Spleen (tissue), 11 donors: ENCODE data around the gene VPS37D. TPM values are rescaled to one million over a fixed set of nuclear protein-coding genes. Genes with fewer than 3 reads are reported as not detected.

Experiments used
- DNase-seq: peaks from one replicate; pipeline ENCODE4 v3.0.0-alpha.2; 2020
- H3K27ac ChIP-seq, 8 donors: fragments of 200-600 bp; sonication (generic) in 7 of 8; 1 replicate in 4 of 8; 2 replicates in 4 of 8; pipeline versions ENCODE4 v1.5.0 to v1.8.0; 2016 to 2021; ENCODE audit warnings: inconsistent platforms in 4 of 8, mild to moderate bottlenecking in 4 of 8, moderate library complexity in 1 of 8
- H3K27me3 ChIP-seq, 7 donors: fragments of 200-600 bp; sonication (generic) in 6 of 7; replicated peaks in 1 of 7; 1 replicate in 4 of 7; 2 replicates in 3 of 7; pipeline versions ENCODE4 v1.5.0 to v1.8.0; 2016 to 2021; ENCODE audit warnings: inconsistent platforms in 3 of 7, mild to moderate bottlenecking in 1 of 7
- H3K36me3 ChIP-seq, 6 donors: fragments of 200-600 bp; sonication (generic) in 5 of 6; 1 replicate in 4 of 6; 2 replicates in 2 of 6; pipeline versions ENCODE4 v1.5.0 to v1.8.0; 2016 to 2021; ENCODE audit warnings: inconsistent platforms in 2 of 6
- H3K4me1 ChIP-seq, 6 donors: fragments of 200-600 bp; sonication (generic) in 5 of 6; 1 replicate in 3 of 6; 2 replicates in 3 of 6; pipeline versions ENCODE4 v1.5.0 to v1.8.0; 2016 to 2021; ENCODE audit warnings: inconsistent platforms in 3 of 6
- H3K4me3 ChIP-seq, 8 donors: fragments of 200-600 bp; sonication (generic) in 7 of 8; 1 replicate in 4 of 8; 2 replicates in 4 of 8; pipeline versions ENCODE4 v1.5.0 to v1.8.0; 2016 to 2021; ENCODE audit warnings: inconsistent platforms in 4 of 8, mild to moderate bottlenecking in 4 of 8, moderate library complexity in 2 of 8
- H3K9me3 ChIP-seq, 8 donors: fragments of 200-600 bp; sonication (generic) in 7 of 8; 1 replicate in 4 of 8; 2 replicates in 4 of 8; pipeline versions ENCODE4 v1.5.0 to v1.8.0; 2016 to 2021; ENCODE audit warnings: inconsistent platforms in 4 of 8
- POLR2A ChIP-seq, 3 donors: fragments of 450-650 bp; IDR thresholded peaks; one replicate each; pipeline ENCODE4 v1.5.1; 2017; ENCODE audit warnings: antibody characterized with exemption in 3 of 3, mild to moderate bottlenecking in 1 of 3
- POLR2AphosphoS5 ChIP-seq, 3 donors: sonication (generic); formaldehyde crosslinking; IDR thresholded peaks; one replicate each; pipeline ENCODE4 v1.5.1; 2017; ENCODE audit warnings: antibody characterized with exemption in 3 of 3
- WGBS, 5 donors: extraction: QIAGEN DNeasy Blood & Tissue Kit in 3 of 5; methylation state at CpG; one replicate each; pipeline versions ENCODE4 v1.1.5 to v1.1.7; 2013 to 2018; 5-methylcytosine and 5-hydroxymethylcytosine counted together
- intact Hi-C: fragments of 100-400 bp; cut with DNase I; formaldehyde crosslinking; loops from one replicate; pipeline ENCODE4 v1.15.0; 2023; ENCODE audit warnings: low total_unique reads
- polyA plus RNA-seq, 3 donors: library from polyadenylated mRNA; stranded (reverse); fragments of 200-250 nt; gene quantifications; one replicate each; pipeline ENCODE4 v1.2.1, GENCODE V29; 2013
- total RNA-seq, 7 donors: library from RNA; depleted of rRNA in 3 of 7; stranded (reverse); fragments of >200 nt in 3 of 7; fragmentation: NEBNext Ultra II Directional in 4 of 7; extraction: Animal tissue kit (Norgen Biotek cat#: 25700) in 4 of 7; gene quantifications; one replicate each; pipeline versions ENCODE4 v1.1.0 to v1.2.1, GENCODE V29; 2016 to 2021
- TF ChIP-seq, protein P1 (sequence below), 11 experiments: fragments of 200-600 bp in 7 of 11; fragments of 450-650 bp in 4 of 11; sonication (generic) in 4 of 11; IDR thresholded peaks in 8 of 11; conservative IDR thresholded peaks in 3 of 11; 1 replicate in 7 of 11; 2 replicates in 4 of 11; pipeline versions ENCODE4 v1.4.0 to v1.8.0; 2016 to 2021; ENCODE audit warnings: antibody characterized with exemption in 11 of 11, inconsistent platforms in 4 of 11, mild to moderate bottlenecking in 1 of 11
- donor health status: healthy with polysubstance abuse.
- donor health status: DM: no; HTN: no; CAD: no; lungs with moderate emphysema.
- donor health status: DM: no; HTN: no; CAD: no.
- donor health status: Bipolar disorder and iron deficiency.
- donor health status: healthy.
- donor health status: DM: no; HTN: no; CAD: no.
- donor health status: DM: yes; HTN: yes; CAD: no.

VPS37D gene
- total and polyA plus RNA-seq, 10 donors: 0.23 to 1.6 (median 0.95) TPM

DNA sequence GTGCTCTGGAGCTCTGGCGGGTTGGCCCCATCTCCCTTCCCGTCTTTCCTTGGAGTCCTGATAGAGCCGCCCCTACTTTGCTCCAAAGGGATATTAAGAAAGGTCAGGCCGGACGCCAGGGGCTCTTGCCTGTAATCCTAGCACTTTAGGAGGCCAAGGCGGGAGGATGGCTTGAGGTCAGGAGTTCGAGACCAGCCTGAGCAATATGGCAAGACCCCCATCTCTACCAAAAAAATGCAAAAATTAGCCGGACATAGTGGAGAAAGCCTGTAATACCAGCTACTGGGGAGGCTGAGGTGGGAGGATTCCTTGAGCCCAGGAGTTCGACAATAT lies 43.0 kb upstream of the VPS37D start:
- no peak for DNase-seq
- Histone ChIP-seq H3K27ac (no peak overlapping the region), H3K4me3 (peak overlapping the region in 6 of 8 donors; percentile 22 to 68 (median 38)), H3K9me3 (no peaks in the 10 kb centered on the region), H3K36me3 (no peaks in the 10 kb centered on the region), H3K27me3 (peaks cover 5 to 94% (median 49%) of the 10 kb centered on the region in 7 donors), H3K4me1 (peaks cover 13 to 23% (median 19%) of the 10 kb centered on the region in 6 donors)
- intact Hi-C loops: no loop called here
- TF ChIP-seq POLR2A (IDR thresholded peaks at IDR 0.05) (no peak), POLR2AphosphoS5 (IDR thresholded peaks at IDR 0.05) (no peak)
- TF ChIP-seq, protein P1, sequence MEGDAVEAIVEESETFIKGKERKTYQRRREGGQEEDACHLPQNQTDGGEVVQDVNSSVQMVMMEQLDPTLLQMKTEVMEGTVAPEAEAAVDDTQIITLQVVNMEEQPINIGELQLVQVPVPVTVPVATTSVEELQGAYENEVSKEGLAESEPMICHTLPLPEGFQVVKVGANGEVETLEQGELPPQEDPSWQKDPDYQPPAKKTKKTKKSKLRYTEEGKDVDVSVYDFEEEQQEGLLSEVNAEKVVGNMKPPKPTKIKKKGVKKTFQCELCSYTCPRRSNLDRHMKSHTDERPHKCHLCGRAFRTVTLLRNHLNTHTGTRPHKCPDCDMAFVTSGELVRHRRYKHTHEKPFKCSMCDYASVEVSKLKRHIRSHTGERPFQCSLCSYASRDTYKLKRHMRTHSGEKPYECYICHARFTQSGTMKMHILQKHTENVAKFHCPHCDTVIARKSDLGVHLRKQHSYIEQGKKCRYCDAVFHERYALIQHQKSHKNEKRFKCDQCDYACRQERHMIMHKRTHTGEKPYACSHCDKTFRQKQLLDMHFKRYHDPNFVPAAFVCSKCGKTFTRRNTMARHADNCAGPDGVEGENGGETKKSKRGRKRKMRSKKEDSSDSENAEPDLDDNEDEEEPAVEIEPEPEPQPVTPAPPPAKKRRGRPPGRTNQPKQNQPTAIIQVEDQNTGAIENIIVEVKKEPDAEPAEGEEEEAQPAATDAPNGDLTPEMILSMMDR (IDR thresholded peaks at IDR 0.05 in 8 of 11, conservative IDR thresholded peaks at IDR 0.05 in 3 of 11): no peak
- WGBS, 5 donors: 42 to 50% (median 45%) methylated on average over 8 to 9 of the region's 9 CpGs

DNA sequence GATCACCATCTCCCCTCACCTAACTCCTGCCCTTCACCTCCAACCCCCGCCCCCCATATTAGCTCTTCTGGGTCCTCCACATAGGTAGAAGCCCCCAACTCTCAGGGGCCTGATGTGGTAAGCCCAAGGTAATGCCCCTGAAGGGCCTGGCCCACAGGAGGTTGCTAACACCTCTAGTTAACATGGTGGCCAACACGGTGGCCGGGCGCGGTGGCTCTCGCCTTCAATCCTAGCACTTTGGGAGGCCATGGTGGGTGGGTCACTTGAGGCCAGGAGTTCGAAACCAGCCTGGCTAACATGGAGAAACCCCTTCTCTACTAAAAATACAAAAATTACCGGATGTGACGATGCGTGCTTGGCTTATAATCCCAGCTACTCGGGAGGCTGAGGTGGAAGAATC lies 42.4 kb upstream of the VPS37D start:
- no peak for DNase-seq
- Histone ChIP-seq H3K27ac (no peak overlapping the region), H3K4me3 (no peak overlapping the region), H3K27me3 (peaks cover 5 to 99% (median 49%) of the 10 kb centered on the region in 7 donors), H3K9me3 (no peaks in the 10 kb centered on the region), H3K36me3 (no peaks in the 10 kb centered on the region), H3K4me1 (peaks cover 13 to 23% (median 19%) of the 10 kb centered on the region in 6 donors)
- TF ChIP-seq POLR2A (IDR thresholded peaks at IDR 0.05) (no peak), POLR2AphosphoS5 (IDR thresholded peaks at IDR 0.05) (no peak)
- TF ChIP-seq, protein P1 (IDR thresholded peaks at IDR 0.05 in 8 of 11, conservative IDR thresholded peaks at IDR 0.05 in 3 of 11): no peak
- intact Hi-C loops: no loop called here
- WGBS, 5 donors: 91 to 95% (median 92%) methylated on average over 11 of the region's 11 CpGs

DNA sequence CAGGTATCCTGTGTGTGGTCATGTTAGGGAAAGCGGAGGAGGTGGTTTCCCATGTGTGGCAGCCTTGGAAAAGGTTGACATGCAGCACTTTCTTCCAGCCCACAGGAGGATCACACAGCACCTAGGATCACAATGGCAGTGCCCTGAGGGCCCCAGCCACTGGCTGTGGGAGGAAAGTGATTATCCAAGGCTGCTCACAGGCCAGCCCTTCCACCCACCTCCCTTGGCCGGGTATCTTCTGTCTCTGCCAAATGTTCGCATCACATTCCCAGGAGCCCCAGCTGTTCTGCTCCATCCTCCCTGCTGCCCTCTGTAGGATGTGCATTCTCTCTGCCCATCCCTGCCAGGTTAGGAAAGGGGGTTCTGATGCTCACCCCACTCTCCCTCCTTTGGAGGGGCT lies 40.8 kb upstream of the VPS37D start:
- H3K9me3 ChIP-seq: no peaks in the 10 kb centered on the region
- TF ChIP-seq POLR2A (IDR thresholded peaks at IDR 0.05) (no peak), POLR2AphosphoS5 (IDR thresholded peaks at IDR 0.05) (no peak)
- TF ChIP-seq, protein P1 (IDR thresholded peaks at IDR 0.05 in 8 of 11, conservative IDR thresholded peaks at IDR 0.05 in 3 of 11): no peak
- H3K27me3 ChIP-seq: peaks cover 5 to 91% (median 49%) of the 10 kb centered on the region in 7 donors
- no peak overlapping the region for H3K4me3 ChIP-seq
- no peak for DNase-seq
- no peaks in the 10 kb centered on the region for H3K36me3 ChIP-seq
- H3K4me1 ChIP-seq: peaks cover 13 to 23% (median 19%) of the 10 kb centered on the region in 6 donors
- 32 to 43% (median 34%) methylated on average over 3 of the region's 3 CpGs for WGBS, 5 donors
- H3K27ac ChIP-seq: no peak overlapping the region
- intact Hi-C loops: no loop called here

DNA sequence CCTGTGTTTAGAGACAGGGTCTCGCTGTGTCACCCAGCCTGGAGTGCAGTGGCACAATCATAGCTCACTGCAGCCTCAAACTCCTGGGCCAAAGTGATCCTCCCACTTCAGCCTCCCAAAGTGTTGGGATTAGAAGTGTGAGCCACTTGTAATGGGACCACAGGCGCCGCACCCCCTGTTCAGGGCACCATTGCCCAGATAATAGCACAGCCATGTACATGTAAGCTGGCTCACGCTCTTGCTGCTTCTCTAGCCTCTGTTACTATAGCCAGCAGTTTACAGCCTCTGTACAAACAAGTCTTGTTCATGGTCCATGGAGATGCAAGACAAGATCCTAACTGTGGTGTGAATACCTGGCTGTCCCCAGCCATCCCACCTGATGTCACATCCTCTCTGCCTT lies 39.1 kb upstream of the VPS37D start:
- WGBS, 5 donors: 65 to 93% (median 85%) methylated on average over 4 of the region's 4 CpGs
- H3K36me3 ChIP-seq: no peaks in the 10 kb centered on the region
- intact Hi-C loops: no loop called here
- TF ChIP-seq POLR2A (IDR thresholded peaks at IDR 0.05) (no peak), POLR2AphosphoS5 (IDR thresholded peaks at IDR 0.05) (no peak)
- TF ChIP-seq, protein P1 (IDR thresholded peaks at IDR 0.05 in 8 of 11, conservative IDR thresholded peaks at IDR 0.05 in 3 of 11): no peak
- no peaks in the 10 kb centered on the region for H3K9me3 ChIP-seq
- no peak for DNase-seq
- H3K27ac ChIP-seq: no peak overlapping the region
- H3K4me1 ChIP-seq: peaks cover 6 to 13% (median 10%) of the 10 kb centered on the region in 6 donors
- H3K27me3 ChIP-seq: peaks cover 5 to 91% (median 33%) of the 10 kb centered on the region in 7 donors
- H3K4me3 ChIP-seq: no peak overlapping the region
